Adipose tissue (tissue), 3 donors: ENCODE data around the gene SNRNP25. TPM values are rescaled to one million over a fixed set of nuclear protein-coding genes. Genes with fewer than 3 reads are reported as not detected.

Source experiments
- polyA plus RNA-seq, 3 donors: library from polyadenylated mRNA; stranded (reverse); fragments of 200-250 nt; gene quantifications; one replicate each; pipeline ENCODE4 v1.2.3, GENCODE V29; 2013
- donor health status: healthy with polysubstance abuse.
- donor health status: Bipolar disorder and iron deficiency.
- donor health status: healthy.

SNRNP25 gene
- polyA plus RNA-seq, 3 donors: 12.7 to 30.4 (median 26.9) TPM

Other genes starting within 250 kb of the SNRNP25 start
- gene POLR3K, start 220 bp upstream of the SNRNP25 start, polyA plus RNA-seq: 10 to 100 TPM in 1 of 3 donors, 1 to 10 TPM in 2; 7.8 to 11.2 (median 9.8) TPM
- 10 to 100 TPM; 12.2 to 35.7 (median 33.0) TPM for gene RHBDF1, start 18.8 kb downstream of the SNRNP25 start, polyA plus RNA-seq
- 10 to 100 TPM; 65.6 to 93.3 (median 72.0) TPM for gene MPG, start 24.4 kb downstream of the SNRNP25 start, polyA plus RNA-seq
- 10 to 100 TPM; 14.5 to 21.0 (median 20.1) TPM for gene NPRL3, start 84.8 kb downstream of the SNRNP25 start, polyA plus RNA-seq
- gene HBZ, start 98.8 kb downstream of the SNRNP25 start, polyA plus RNA-seq: under 1 TPM in 2 of 3 donors, not detected in 1; 0.12 to 0.71 TPM
- gene HBM, start 112.2 kb downstream of the SNRNP25 start, polyA plus RNA-seq: 1 to 10 TPM in 1 of 3 donors, not detected in 2; 1.9 TPM
- gene HBA2, start 119.0 kb downstream of the SNRNP25 start, polyA plus RNA-seq: 100 to 1,000 TPM in 1 of 3 donors, 10 to 100 TPM in 2; 24.5 to 982 (median 57.9) TPM
- 100 to 1,000 TPM in 1 of 3 donors, 10 to 100 TPM in 1, 1 to 10 TPM in 1; 6.7 to 330 (median 28.5) TPM for gene HBA1, start 122.9 kb downstream of the SNRNP25 start, polyA plus RNA-seq
- under 1 TPM in 1 of 3 donors, not detected in 2; 0.40 TPM for gene HBQ1, start 126.6 kb downstream of the SNRNP25 start, polyA plus RNA-seq
- 10 to 100 TPM; 36.1 to 83.2 (median 36.3) TPM for gene LUC7L, start 175.6 kb downstream of the SNRNP25 start, polyA plus RNA-seq
- 100 to 1,000 TPM in 1 of 3 donors, 10 to 100 TPM in 2; 41.5 to 108 (median 59.5) TPM for gene FAM234A, start 181.0 kb downstream of the SNRNP25 start, polyA plus RNA-seq
- 10 to 100 TPM in 2 of 3 donors, 1 to 10 TPM in 1; 7.2 to 26.4 (median 13.7) TPM for gene RGS11, start 222.1 kb downstream of the SNRNP25 start, polyA plus RNA-seq
- gene ARHGDIG, start 226.8 kb downstream of the SNRNP25 start, polyA plus RNA-seq: 10 to 100 TPM in 1 of 3 donors, 1 to 10 TPM in 1, under 1 TPM in 1; 0.22 to 78.0 (median 4.1) TPM
- 100 to 1,000 TPM in 1 of 3 donors, 1 to 10 TPM in 2; 2.1 to 836 (median 6.5) TPM for gene PDIA2, start 229.3 kb downstream of the SNRNP25 start, polyA plus RNA-seq